Activated CD8-positive, alpha-beta memory T cell treated with anti-CD3 and anti-CD28 coated beads, Interleukin-2, amount 10 ng/mL, durations not matched to agents 7 days and 5 days (primary cell): ENCODE results near the gene ZBTB8B. TPM values are rescaled to one million over a fixed set of nuclear protein-coding genes. Genes with fewer than 3 reads are reported as not detected.
"Not testable (repeated sequence)": the region's sequence is repeated elsewhere in the genome, so short reads cannot be mapped to it uniquely, and the experiment has no call there.

Experiments used
- ATAC-seq: fragments of 150-1000 bp; cut with Tn5 transposase; one replicate; pipeline ENCODE4 v1.10.0; 2021; ENCODE audit warnings: moderate library complexity
- CTCF ChIA-PET: fragments of 350-600 bp; sonication (Branson Sonifier 250); formaldehyde crosslinking; loops from one replicate; lab custom pipeline; 2021; ENCODE audit warnings: antibody characterized with exemption; lab: Charles Lee
- DNase-seq: peaks from one replicate; pipeline ENCODE4 v3.0.0-alpha.2; 2020
- H3K27ac Mint-ChIP-seq: one replicate; pipeline ENCODE4 v1.8.0; 2021; ENCODE audit warnings: mild to moderate bottlenecking, mixed read lengths
- H3K27me3 Mint-ChIP-seq: one replicate; pipeline ENCODE4 v1.8.0; 2021; ENCODE audit warnings: mixed read lengths
- H3K36me3 Mint-ChIP-seq: one replicate; pipeline ENCODE4 v1.8.0; 2021; ENCODE audit warnings: mild to moderate bottlenecking, mixed read lengths
- H3K4me1 Mint-ChIP-seq: one replicate; pipeline ENCODE4 v1.8.0; 2021; ENCODE audit warnings: mixed read lengths
- H3K4me3 Mint-ChIP-seq: one replicate; pipeline ENCODE4 v1.8.0; 2021; ENCODE audit warnings: mild to moderate bottlenecking, moderate library complexity, mixed read lengths
- H3K9me3 Mint-ChIP-seq: one replicate; pipeline ENCODE4 v1.8.0; 2022; ENCODE audit warnings: low read depth, mixed read lengths
- total RNA-seq, 2 experiments: library from RNA; stranded (reverse); gene quantifications; one replicate each; pipeline ENCODE4 v1.2.3, GENCODE V29; 2021

Gene ZBTB8B
- total RNA-seq, 2 experiments from 2014 or later = not detected

DNA sequence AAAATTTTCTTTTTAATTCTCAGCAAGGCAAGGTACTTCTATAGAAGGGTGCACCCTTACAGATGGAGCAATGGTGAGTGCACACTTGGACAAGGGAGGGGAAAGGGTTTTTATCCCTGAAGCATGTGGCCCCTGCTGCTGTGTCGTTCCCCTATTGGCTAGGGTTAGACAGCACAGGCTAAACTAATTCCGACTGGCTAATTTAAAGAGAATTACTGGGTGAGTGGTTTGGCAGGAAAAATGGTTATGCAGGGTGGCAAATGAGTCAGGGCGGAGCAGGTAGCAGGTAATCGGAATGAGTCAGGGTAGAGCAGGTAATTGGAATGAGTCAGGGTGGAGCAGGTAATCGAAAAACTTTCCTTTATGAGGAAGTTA, 15.4 kb upstream of the ZBTB8B start:
- peaks cover 27% of the 10 kb centered on the region for H3K27me3 Mint-ChIP-seq
- H3K27ac Mint-ChIP-seq, DNase-seq, H3K4me3 Mint-ChIP-seq, H3K4me1 Mint-ChIP-seq, ATAC-seq, H3K9me3 Mint-ChIP-seq, H3K36me3 Mint-ChIP-seq: not testable (repeated sequence)
- CTCF ChIA-PET = interaction anchor here (1.3 kb wide), 1 partner anchor 48 kb away, joined by 3 read pairs; no protein-coding TSS in a partner anchor

DNA sequence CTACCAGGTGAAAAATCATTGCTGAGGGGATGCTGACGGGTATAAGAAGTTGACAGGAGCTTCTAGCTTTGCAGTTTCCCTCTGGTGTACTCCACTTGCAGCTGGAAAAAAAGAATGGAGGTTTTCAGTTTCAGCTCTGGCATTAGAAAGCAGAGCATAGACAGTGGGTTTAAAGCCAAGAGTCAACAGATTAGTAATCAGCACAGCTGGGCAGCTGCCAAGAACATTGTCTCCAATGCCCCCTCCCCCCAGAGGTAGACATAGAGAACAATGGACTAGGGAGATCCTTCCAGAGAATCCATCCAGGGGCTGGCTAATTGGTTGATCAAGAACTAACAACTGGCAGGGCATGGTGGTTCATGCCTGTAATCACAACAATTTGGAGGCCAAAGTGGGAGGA, 10.1 kb upstream of the ZBTB8B start:
- CTCF ChIA-PET = no interaction called here
- ATAC-seq (no peak), DNase-seq (no peak)
- Mint-ChIP-seq H3K27ac (no peak overlapping the region), H3K4me1 (no peaks in the 10 kb centered on the region), H3K36me3 (no peaks in the 10 kb centered on the region), H3K27me3 (peaks cover 20% of the 10 kb centered on the region), H3K9me3 (peaks cover 12% of the 10 kb centered on the region), H3K4me3 (no peak overlapping the region)

DNA sequence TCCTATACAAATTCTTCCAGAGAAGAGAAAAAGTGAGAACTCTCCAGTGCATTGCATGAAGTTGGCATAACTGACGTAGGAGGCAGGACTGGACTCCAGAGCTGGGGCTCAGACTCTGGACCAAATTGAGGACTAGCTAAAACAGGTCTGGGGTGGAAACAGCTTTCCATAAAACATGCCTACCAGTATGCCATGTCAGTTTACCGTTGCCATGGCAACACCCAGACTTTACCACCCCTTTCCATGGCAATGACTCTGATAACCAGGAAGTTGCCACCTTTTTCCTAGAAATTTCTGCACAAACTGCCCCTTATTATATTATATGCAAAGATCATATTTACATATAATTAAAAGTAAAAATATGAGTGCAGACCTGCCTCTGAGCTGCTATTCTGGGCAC, 8.9 kb upstream of the ZBTB8B start:
- no peaks in the 10 kb centered on the region for H3K36me3 Mint-ChIP-seq
- no peak overlapping the region for H3K27ac Mint-ChIP-seq
- ATAC-seq = no peak
- H3K4me1 Mint-ChIP-seq = no peaks in the 10 kb centered on the region
- peaks cover 12% of the 10 kb centered on the region for H3K9me3 Mint-ChIP-seq
- peaks cover 20% of the 10 kb centered on the region for H3K27me3 Mint-ChIP-seq
- CTCF ChIA-PET = no interaction called here
- H3K4me3 Mint-ChIP-seq = no peak overlapping the region
- no peak for DNase-seq

- Mint-ChIP-seq H3K9me3 (peaks cover 12% of the 10 kb centered on the region), H3K27me3 (peaks cover 34% of the 10 kb centered on the region)
- DNase-seq, H3K36me3 Mint-ChIP-seq, ATAC-seq, H3K4me1 Mint-ChIP-seq, H3K4me3 Mint-ChIP-seq, CTCF ChIA-PET, H3K27ac Mint-ChIP-seq: not testable (repeated sequence)
These were observed 6.1 kb upstream of the ZBTB8B start for GRCh38 chr1:32458798-32459197.

GRCh38 chr1:32462977-32463376, 1.9 kb upstream of the ZBTB8B start:
- not testable (repeated sequence) for H3K4me3 Mint-ChIP-seq, H3K9me3 Mint-ChIP-seq, ATAC-seq, DNase-seq, H3K27ac Mint-ChIP-seq, H3K36me3 Mint-ChIP-seq
- Mint-ChIP-seq H3K4me1 (peaks cover 14% of the 10 kb centered on the region), H3K27me3 (peaks cover 58% of the 10 kb centered on the region)
- CTCF ChIA-PET = interaction anchor here (0.8 to 0.9 kb wide), 3 partner anchors 15 to 57 kb away, joined by 3 read pairs; no protein-coding TSS in a partner anchor

- peaks cover 54% of the 10 kb centered on the region for H3K27me3 Mint-ChIP-seq
- CTCF ChIA-PET = interaction anchor here (0.6 to 0.7 kb wide), 2 partner anchors 48 to 143 kb away, joined by 3 to 6 read pairs; no protein-coding TSS in a partner anchor
- no peak overlapping the region for H3K27ac Mint-ChIP-seq
- no peak for DNase-seq
- H3K4me1 Mint-ChIP-seq = peaks cover 14% of the 10 kb centered on the region
- peak overlapping the region; percentile 49 for H3K4me3 Mint-ChIP-seq
- peaks cover 2% of the 10 kb centered on the region for H3K9me3 Mint-ChIP-seq
- ATAC-seq = no peak
- H3K36me3 Mint-ChIP-seq = peaks cover 1% of the 10 kb centered on the region
These were observed 619 bp upstream of the ZBTB8B start for GRCh38 chr1:32464191-32464715.

- H3K27ac Mint-ChIP-seq = no peak overlapping the region
- ATAC-seq = no peak
- no peak overlapping the region for H3K4me3 Mint-ChIP-seq
- CTCF ChIA-PET = no interaction called here
- peaks cover 1% of the 10 kb centered on the region for H3K36me3 Mint-ChIP-seq
- DNase-seq = no peak
- H3K9me3 Mint-ChIP-seq = no peaks in the 10 kb centered on the region
- peaks cover 56% of the 10 kb centered on the region for H3K27me3 Mint-ChIP-seq
- peaks cover 14% of the 10 kb centered on the region for H3K4me1 Mint-ChIP-seq
These were observed 684 bp downstream of the ZBTB8B start for GRCh38 chr1:32465578-32465933.

DNA sequence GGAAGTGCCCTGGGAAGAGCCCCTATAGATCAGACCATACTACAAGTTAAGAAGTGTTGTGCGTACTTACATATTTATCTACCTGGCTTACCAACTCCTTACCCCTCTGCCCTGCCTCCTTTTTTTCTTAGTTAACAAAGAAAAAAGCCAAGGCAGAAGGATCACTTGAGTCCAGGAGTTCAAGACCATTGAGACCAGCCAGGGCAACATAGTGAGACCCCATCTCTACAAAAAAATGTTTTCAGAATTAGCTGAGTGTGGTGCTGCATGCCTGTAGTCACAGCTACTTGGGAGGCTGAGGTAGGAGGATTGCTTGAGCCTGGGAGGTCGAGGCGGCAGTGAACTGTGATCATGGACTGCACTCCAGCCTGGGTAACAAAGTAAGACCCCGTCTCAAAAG, 1.9 kb downstream of the ZBTB8B start:
- no peak overlapping the region for H3K4me3 Mint-ChIP-seq
- H3K27me3 Mint-ChIP-seq = peaks cover 51% of the 10 kb centered on the region
- H3K27ac Mint-ChIP-seq = no peak overlapping the region
- H3K36me3 Mint-ChIP-seq = peaks cover 1% of the 10 kb centered on the region
- peaks cover 14% of the 10 kb centered on the region for H3K4me1 Mint-ChIP-seq
- ATAC-seq (no peak), DNase-seq (no peak)
- no peaks in the 10 kb centered on the region for H3K9me3 Mint-ChIP-seq
- CTCF ChIA-PET = no interaction called here

- no peak for ATAC-seq
- CTCF ChIA-PET = no interaction called here
These were observed 3.9 kb downstream of the ZBTB8B start for GRCh38 chr1:32468791-32469190.

GRCh38 chr1:32470431-32470830, 5.6 kb downstream of the ZBTB8B start:
- DNase-seq (no peak), ATAC-seq (no peak)
- CTCF ChIA-PET = interaction anchor here (0.7 kb wide), 1 partner anchor 30 kb away, joined by 3 read pairs; no protein-coding TSS in a partner anchor
- peaks cover 1% of the 10 kb centered on the region for H3K36me3 Mint-ChIP-seq
- peaks cover 27% of the 10 kb centered on the region for H3K27me3 Mint-ChIP-seq
- no peak overlapping the region for H3K4me3 Mint-ChIP-seq
- H3K4me1 Mint-ChIP-seq = peaks cover 3% of the 10 kb centered on the region
- H3K27ac Mint-ChIP-seq = no peak overlapping the region
- no peaks in the 10 kb centered on the region for H3K9me3 Mint-ChIP-seq

More at GRCh38 chr1:32468791-32469190, 3.9 kb downstream of the ZBTB8B start:
- H3K4me1 Mint-ChIP-seq = peaks cover 14% of the 10 kb centered on the region
- no peak overlapping the region for H3K27ac Mint-ChIP-seq
- H3K27me3 Mint-ChIP-seq = peaks cover 40% of the 10 kb centered on the region
- H3K36me3 Mint-ChIP-seq = peaks cover 1% of the 10 kb centered on the region
- DNase-seq = no peak
- no peaks in the 10 kb centered on the region for H3K9me3 Mint-ChIP-seq
- H3K4me3 Mint-ChIP-seq = no peak overlapping the region

- Mint-ChIP-seq H3K9me3 (no peaks in the 10 kb centered on the region), H3K27ac (no peak overlapping the region), H3K4me1 (no peaks in the 10 kb centered on the region), H3K36me3 (no peaks in the 10 kb centered on the region), H3K27me3 (peaks cover 22% of the 10 kb centered on the region), H3K4me3 (no peak overlapping the region)
- ATAC-seq (no peak), DNase-seq (no peak)
- CTCF ChIA-PET = interaction anchor here (0.7 kb wide), 1 partner anchor 29 kb away, joined by 3 read pairs; no protein-coding TSS in a partner anchor
These were observed 6.3 kb downstream of the ZBTB8B start for GRCh38 chr1:32470991-32471694.

DNA sequence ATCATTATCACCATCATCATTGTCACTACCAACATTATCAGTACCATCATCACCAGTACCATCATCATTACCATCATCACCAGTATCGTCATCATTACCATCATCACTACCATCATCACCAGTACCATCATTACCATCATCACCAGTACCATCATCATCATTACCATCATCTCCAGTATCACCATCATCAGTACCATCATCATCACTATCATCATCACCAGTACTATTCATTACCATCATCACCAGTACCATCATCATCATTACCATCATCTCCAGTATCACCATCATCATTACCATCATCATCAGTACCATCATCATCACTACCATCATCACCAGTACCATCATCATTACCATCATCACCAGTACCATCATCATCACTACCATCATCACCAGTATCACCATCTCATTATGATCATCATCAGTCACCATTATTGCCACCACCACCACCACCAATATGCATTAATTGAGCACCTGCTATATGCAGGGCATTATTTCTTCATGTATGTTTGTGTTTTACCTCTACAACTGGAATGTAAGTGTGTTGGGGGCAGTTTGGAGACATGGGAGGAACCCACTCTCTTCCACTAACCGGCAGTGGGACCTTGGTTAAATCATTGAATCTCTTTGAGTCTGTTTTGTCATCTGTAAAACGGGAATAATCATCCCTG, 7.0 kb downstream of the ZBTB8B start:
- ATAC-seq (no peak), DNase-seq (no peak)
- H3K27me3 Mint-ChIP-seq = peaks cover 20% of the 10 kb centered on the region
- CTCF ChIA-PET = no interaction called here
- H3K27ac Mint-ChIP-seq = no peak overlapping the region
- no peak overlapping the region for H3K4me3 Mint-ChIP-seq
- H3K9me3 Mint-ChIP-seq = no peaks in the 10 kb centered on the region
- H3K4me1 Mint-ChIP-seq = no peaks in the 10 kb centered on the region
- no peaks in the 10 kb centered on the region for H3K36me3 Mint-ChIP-seq

- not testable (repeated sequence) for H3K9me3 Mint-ChIP-seq, H3K27ac Mint-ChIP-seq, ATAC-seq, H3K4me1 Mint-ChIP-seq, H3K36me3 Mint-ChIP-seq, DNase-seq, H3K4me3 Mint-ChIP-seq
- CTCF ChIA-PET = interaction anchor here (1.2 kb wide), 1 partner anchor 48 kb away, joined by 4 read pairs; no protein-coding TSS in a partner anchor
- H3K27me3 Mint-ChIP-seq = peaks cover 20% of the 10 kb centered on the region
These were observed 8.1 kb downstream of the ZBTB8B start for GRCh38 chr1:32472966-32473365.
